Mesenchymal stem cell (in vitro differentiated cells and primary cell): ENCODE results near the gene KRT82.

ENCODE experiments used
- DNase-seq: peaks from one replicate; pipeline ENCODE4 v3.0.0-alpha.2; 2013
- H2AFZ ChIP-seq: one replicate; pipeline ENCODE4 v1.6.1; 2013; ENCODE audit warnings: low read depth, mild to moderate bottlenecking, control low read depth, inconsistent platforms, low read length, moderate library complexity
- H2AK5ac ChIP-seq: 2 replicates; pipeline ENCODE4 v1.6.1; 2013; ENCODE audit warnings: low read length, moderate library complexity, mild to moderate bottlenecking, inconsistent platforms; ENCODE audit not compliant: severe bottlenecking
- H2BK120ac ChIP-seq: one replicate; pipeline ENCODE4 v1.6.1; 2013; ENCODE audit warnings: low read depth, mild to moderate bottlenecking, inconsistent platforms, low read length, moderate library complexity
- H2BK12ac ChIP-seq, 2 experiments: one replicate each; pipeline ENCODE4 v1.6.1; 2013; ENCODE audit warnings: inconsistent platforms in 2 of 2, low read length in 2 of 2, mild to moderate bottlenecking in 2 of 2, moderate library complexity in 2 of 2, control low read depth in 1 of 2
- H2BK15ac ChIP-seq: one replicate; pipeline ENCODE4 v1.6.1; 2013; ENCODE audit warnings: mild to moderate bottlenecking, low read depth, inconsistent platforms; ENCODE audit not compliant: poor library complexity, severe bottlenecking
- H2BK5ac ChIP-seq: 2 replicates; pipeline ENCODE4 v1.6.1; 2013; ENCODE audit warnings: low read depth, mild to moderate bottlenecking, low read length, control low read depth, inconsistent platforms; ENCODE audit not compliant: poor library complexity, severe bottlenecking
- H3K14ac ChIP-seq, 2 experiments: one replicate each; pipeline ENCODE4 v1.6.1; 2013; ENCODE audit warnings: inconsistent platforms in 2 of 2, low read length in 2 of 2, control low read depth in 1 of 2, mild to moderate bottlenecking in 1 of 2, moderate library complexity in 1 of 2
- H3K18ac ChIP-seq, 2 experiments: one replicate each; pipeline ENCODE4 v1.6.1; 2013; ENCODE audit warnings: inconsistent platforms in 2 of 2, low read length in 2 of 2, control low read depth in 1 of 2, low read depth in 1 of 2, mild to moderate bottlenecking in 1 of 2
- H3K23ac ChIP-seq, 2 experiments: one replicate each; pipeline ENCODE4 v1.6.1; 2013; ENCODE audit warnings: inconsistent platforms in 2 of 2, low read length in 2 of 2, mild to moderate bottlenecking in 2 of 2, moderate library complexity in 2 of 2, control low read depth in 1 of 2
- H3K27ac ChIP-seq: 2 replicates; pipeline ENCODE4 v1.5.1; 2013; ENCODE audit warnings: mild to moderate bottlenecking, moderate library complexity, low read length, control low read depth, inconsistent platforms; ENCODE audit not compliant: poor library complexity, severe bottlenecking
- H3K27me3 ChIP-seq, 2 experiments: 2 replicates each; pipeline versions ENCODE4 v1.6.1 to v1.7.0; 2013; ENCODE audit warnings: low read length in 2 of 2, mild to moderate bottlenecking in 2 of 2, moderate library complexity in 2 of 2, control low read depth in 1 of 2, inconsistent platforms in 1 of 2; ENCODE audit not compliant: control insufficient read depth in 1 of 2, insufficient read depth in 1 of 2
- H3K36me3 ChIP-seq, 2 experiments: 2 replicates each; pipeline versions ENCODE4 v1.6.1 to v1.7.0; 2013; ENCODE audit warnings: low read length in 2 of 2, control low read depth in 1 of 2, inconsistent platforms in 1 of 2, low read depth in 1 of 2, mild to moderate bottlenecking in 1 of 2; ENCODE audit not compliant: insufficient read depth in 2 of 2, control insufficient read depth in 1 of 2
- H3K4ac ChIP-seq, 2 experiments: one replicate each; pipeline ENCODE4 v1.6.1; 2013; ENCODE audit warnings: inconsistent platforms in 2 of 2, low read length in 2 of 2, mild to moderate bottlenecking in 2 of 2, moderate library complexity in 2 of 2, control low read depth in 1 of 2, low read depth in 1 of 2
- H3K4me1 ChIP-seq: 2 replicates; pipeline ENCODE4 v1.6.1; 2013; ENCODE audit warnings: low read depth, low read length, control low read depth; ENCODE audit not compliant: control insufficient read depth, insufficient read depth
- H3K4me2 ChIP-seq: 2 replicates; pipeline ENCODE4 v1.6.1; 2013; ENCODE audit warnings: low read length, mild to moderate bottlenecking, inconsistent platforms; ENCODE audit not compliant: poor library complexity, severe bottlenecking
- H3K4me3 ChIP-seq, 2 experiments: 2 replicates each; pipeline versions ENCODE4 v1.5.1 to v1.7.0; 2013; ENCODE audit warnings: low read length in 2 of 2, mild to moderate bottlenecking in 2 of 2, control low read depth in 1 of 2, low read depth in 1 of 2; ENCODE audit not compliant: insufficient read depth in 1 of 2
- H3K79me1 ChIP-seq: replicated peaks from 2 replicates; pipeline ENCODE4 v1.6.1; 2013; ENCODE audit warnings: mild to moderate bottlenecking, control low read depth, low read length, inconsistent platforms; ENCODE audit not compliant: poor library complexity, severe bottlenecking
- H3K9ac ChIP-seq: 2 replicates; pipeline ENCODE4 v1.7.0; 2013; ENCODE audit warnings: mild to moderate bottlenecking, low read length, moderate library complexity
- H3K9me3 ChIP-seq: 2 replicates; pipeline ENCODE4 v1.7.0; 2013; ENCODE audit warnings: mild to moderate bottlenecking, low read length; ENCODE audit not compliant: control insufficient read depth
- H4K8ac ChIP-seq: one replicate; pipeline ENCODE4 v1.6.1; 2013; ENCODE audit warnings: inconsistent platforms, mild to moderate bottlenecking, low read length, moderate library complexity
- H4K91ac ChIP-seq: one replicate; pipeline ENCODE4 v1.6.1; 2013; ENCODE audit warnings: mild to moderate bottlenecking, low read length, inconsistent platforms
- WGBS: methylation state at CpG from one replicate; pipeline ENCODE4 v1.1.7; 2013; ENCODE audit warnings: mixed read lengths; 5-methylcytosine and 5-hydroxymethylcytosine counted together

The KRT82 gene

GRCh38 chr12:52360106-52360662 is 46.0 kb downstream of the KRT82 start:
- no peak for DNase-seq
- H2BK15ac ChIP-seq: no peak overlapping the region
- no peak overlapping the region for H4K8ac ChIP-seq
- H2BK120ac ChIP-seq: no peak overlapping the region
- no peaks in the 10 kb centered on the region for H3K9me3 ChIP-seq
- H3K4me2 ChIP-seq: no peak overlapping the region
- no peak overlapping the region for H3K23ac ChIP-seq
- H3K4me3 ChIP-seq: no peak overlapping the region
- H3K4ac ChIP-seq: no peak overlapping the region
- no peak overlapping the region for H2BK5ac ChIP-seq
- H3K18ac ChIP-seq: no peak overlapping the region
- no peak overlapping the region for H2BK12ac ChIP-seq
- H3K9ac ChIP-seq: no peak overlapping the region
- no peak overlapping the region for H3K14ac ChIP-seq
- H3K36me3 ChIP-seq: no peaks in the 10 kb centered on the region
- H3K27me3 ChIP-seq: peaks cover 45 to 69% of the 10 kb centered on the region in 2 experiments
- no peaks in the 10 kb centered on the region for H3K79me1 ChIP-seq
- H2AFZ ChIP-seq: no peak overlapping the region
- WGBS: 79% methylated on average over 7 of the region's 7 CpGs
- peaks cover 2% of the 10 kb centered on the region for H3K4me1 ChIP-seq
- no peak overlapping the region for H4K91ac ChIP-seq
- H2AK5ac ChIP-seq: no peak overlapping the region
- H3K27ac ChIP-seq: no peak overlapping the region

GRCh38 chr12:52359621-52360061 is 46.5 kb downstream of the KRT82 start:
- Histone ChIP-seq H3K4me1 (peaks cover 2% of the 10 kb centered on the region), H2BK15ac (no peak overlapping the region), H2BK120ac (no peak overlapping the region), H3K79me1 (no peaks in the 10 kb centered on the region), H3K27ac (no peak overlapping the region), H4K8ac (no peak overlapping the region), H3K9me3 (no peaks in the 10 kb centered on the region), H4K91ac (no peak overlapping the region), H3K9ac (no peak overlapping the region), H3K4me3 (no peak overlapping the region), H2BK5ac (no peak overlapping the region), H3K36me3 (no peaks in the 10 kb centered on the region), H2AFZ (no peak overlapping the region), H2BK12ac (no peak overlapping the region), H3K4ac (no peak overlapping the region), H3K18ac (no peak overlapping the region), H3K27me3 (peaks cover 45 to 69% of the 10 kb centered on the region in 2 experiments), H3K23ac (no peak overlapping the region), H2AK5ac (no peak overlapping the region), H3K4me2 (no peak overlapping the region), H3K14ac (peak overlapping the region in 1 of 2 experiments; percentile 29)
- DNase-seq: no peak
- WGBS: 91% methylated on average over 5 of the region's 5 CpGs

GRCh38 chr12:52358575-52359350 is 47.4 kb downstream of the KRT82 start:
- Histone ChIP-seq H3K4me2 (no peak overlapping the region), H3K27ac (no peak overlapping the region), H3K9ac (no peak overlapping the region), H3K23ac (no peak overlapping the region), H2BK120ac (no peak overlapping the region), H3K18ac (no peak overlapping the region), H2BK15ac (no peak overlapping the region), H4K8ac (no peak overlapping the region), H3K4me1 (peaks cover 2% of the 10 kb centered on the region), H3K9me3 (no peaks in the 10 kb centered on the region), H3K36me3 (no peaks in the 10 kb centered on the region), H4K91ac (no peak overlapping the region), H2BK5ac (no peak overlapping the region), H2BK12ac (no peak overlapping the region), H3K14ac (no peak overlapping the region), H2AFZ (no peak overlapping the region), H3K27me3 (peaks cover 38 to 69% of the 10 kb centered on the region in 2 experiments), H3K79me1 (no peaks in the 10 kb centered on the region), H3K4me3 (no peak overlapping the region), H2AK5ac (no peak overlapping the region), H3K4ac (no peak overlapping the region)
- WGBS: 60% methylated on average over 5 of the region's 5 CpGs
- no peak for DNase-seq

- Histone ChIP-seq H4K91ac (no peak overlapping the region), H4K8ac (no peak overlapping the region)
- 86% methylated on average over 19 of the region's 20 CpGs for WGBS
Measured at GRCh38 chr12:52356762-52357580, 49.2 kb downstream of the KRT82 start.

More at GRCh38 chr12:52356762-52357580, 49.2 kb downstream of the KRT82 start:
- Histone ChIP-seq H3K4ac (no peak overlapping the region), H2BK15ac (no peak overlapping the region), H3K27ac (no peak overlapping the region), H2BK120ac (no peak overlapping the region), H3K36me3 (no peaks in the 10 kb centered on the region), H2BK12ac (no peak overlapping the region), H2BK5ac (no peak overlapping the region), H3K9me3 (no peaks in the 10 kb centered on the region), H3K14ac (no peak overlapping the region), H3K4me3 (no peak overlapping the region), H3K27me3 (peaks cover 46 to 76% of the 10 kb centered on the region in 2 experiments), H3K79me1 (no peaks in the 10 kb centered on the region), H3K9ac (no peak overlapping the region), H2AFZ (no peak overlapping the region), H3K4me1 (peaks cover 2% of the 10 kb centered on the region), H3K23ac (no peak overlapping the region), H3K18ac (no peak overlapping the region), H2AK5ac (no peak overlapping the region), H3K4me2 (no peak overlapping the region)
- no peak for DNase-seq
